Stimulated activated CD8-positive, alpha-beta memory T cell treated with anti-CD3 and anti-CD28 coated beads, Interleukin-15, amount 100 ng/mL, for 24 hours (primary cell): ENCODE data around the gene ARFGEF2.
"Not testable (repeated sequence)": the region's sequence is repeated elsewhere in the genome, so short reads cannot be mapped to it uniquely, and the experiment has no call there.

Experiments used
- DNase-seq: peaks from one replicate; pipeline ENCODE4 v3.0.0-alpha.2; 2020; ENCODE audit warnings: low read depth

The ARFGEF2 gene

DNA sequence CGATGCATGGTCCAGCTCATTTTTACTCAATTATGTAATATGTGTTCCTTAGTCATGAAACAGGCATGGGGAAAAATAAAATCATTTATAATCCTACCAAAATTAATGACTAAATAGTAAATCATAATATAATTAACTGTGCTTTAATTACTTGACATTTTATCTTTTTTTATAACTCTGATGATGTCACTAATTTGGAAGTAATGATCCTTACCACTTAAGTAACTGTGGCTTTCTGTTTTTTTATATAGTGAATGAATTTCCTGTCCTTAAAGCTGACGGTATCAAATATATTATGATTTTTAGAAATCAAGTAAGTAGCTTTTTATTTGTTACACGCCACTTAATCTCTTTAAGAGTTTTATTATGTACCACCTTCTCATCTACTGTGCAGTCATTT, 156.8 kb downstream of the ARFGEF2 start:
- no peak for DNase-seq

DNA sequence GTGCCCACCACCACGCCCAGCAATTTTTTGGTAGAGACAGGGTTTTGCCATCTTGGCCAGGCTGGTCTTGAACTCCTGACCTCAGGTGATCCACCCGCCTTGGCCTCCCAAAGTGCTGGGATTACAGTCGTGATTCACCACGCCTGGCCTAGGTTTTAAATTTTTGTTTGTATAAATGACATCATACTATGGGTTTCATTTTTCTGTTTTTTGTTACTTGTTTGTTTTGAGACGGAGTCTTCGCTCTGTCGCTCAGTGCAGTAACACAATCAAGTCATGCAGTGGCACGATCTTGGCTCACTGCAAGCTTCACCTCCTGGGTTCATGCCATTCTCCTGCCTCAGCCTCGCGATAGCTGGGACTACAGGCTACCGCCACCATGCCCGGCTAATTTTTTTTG, 160.8 kb downstream of the ARFGEF2 start:
- not testable (repeated sequence) for DNase-seq
